KG1 (cell line): ENCODE data around the gene FNDC8.
"Not testable (repeated sequence)": the region's sequence is repeated elsewhere in the genome, so short reads cannot be mapped to it uniquely, and the experiment has no call there.

Source experiments
- DNase-seq: peaks from one replicate; lab custom pipeline; 2025; lab: John Stamatoyannopoulos, UW

FNDC8 gene

GRCh38 chr17:35095741-35096140, 25.7 kb upstream of the FNDC8 start:
- DNase-seq, result no peak

GRCh38 chr17:35097776-35098175, 23.6 kb upstream of the FNDC8 start:
- no peak for DNase-seq

GRCh38 chr17:35099908-35100307, 21.5 kb upstream of the FNDC8 start:
- DNase-seq, result no peak

GRCh38 chr17:35101036-35101435, 20.4 kb upstream of the FNDC8 start:
- no peak for DNase-seq

GRCh38 chr17:35101725-35102124, 19.7 kb upstream of the FNDC8 start:
- DNase-seq, result no peak

- DNase-seq, result no peak
Measured at GRCh38 chr17:35103271-35103670, 18.1 kb upstream of the FNDC8 start.

GRCh38 chr17:35104844-35105450, 16.5 kb upstream of the FNDC8 start:
- no peak for DNase-seq

GRCh38 chr17:35110791-35111190, 10.6 kb upstream of the FNDC8 start:
- DNase-seq, result not testable (repeated sequence)

GRCh38 chr17:35116845-35117244, 4.6 kb upstream of the FNDC8 start:
- DNase-seq, result no peak

- no peak for DNase-seq
Measured at GRCh38 chr17:35117984-35118383, 3.4 kb upstream of the FNDC8 start.

GRCh38 chr17:35119370-35120165, 1.8 kb upstream of the FNDC8 start, which contains the start of gene RAD51D:
TSS of gene RAD51D (minus strand) at chr17:35119860. CDS start at chr17:35119613, 247 bp downstream.
- DNase-seq, result peak; percentile 62

- no peak for DNase-seq
Measured at GRCh38 chr17:35127751-35128514, 6.5 kb downstream of the FNDC8 start.

- DNase-seq, result no peak
Measured at GRCh38 chr17:35129154-35129972, 7.9 kb downstream of the FNDC8 start.

GRCh38 chr17:35129973-35130351, 8.5 kb downstream of the FNDC8 start:
- DNase-seq, result no peak

GRCh38 chr17:35130392-35130791, 9.0 kb downstream of the FNDC8 start:
- DNase-seq, result no peak

- DNase-seq, result no peak
Measured at GRCh38 chr17:35132099-35132498, 10.7 kb downstream of the FNDC8 start.

GRCh38 chr17:35132816-35133550, 11.6 kb downstream of the FNDC8 start:
- no peak for DNase-seq

- no peak for DNase-seq
Measured at GRCh38 chr17:35135322-35135721, 13.9 kb downstream of the FNDC8 start.

GRCh38 chr17:35138218-35138617, 16.8 kb downstream of the FNDC8 start:
- no peak for DNase-seq

GRCh38 chr17:35141681-35142466, 20.5 kb downstream of the FNDC8 start, which contains the start of gene NLE1:
TSS of gene NLE1 (minus strand) at chr17:35142303. CDS start at chr17:35142275, 28 bp downstream.
- peak; percentile 58 for DNase-seq
